Astrocyte (in vitro differentiated cells and primary cell): ENCODE results near the gene ANTXR1.

ENCODE experiments used
- CTCF ChIP-seq: IDR thresholded peaks from 2 replicates; pipeline ENCODE4 v1.5.1; 2011; ENCODE audit warnings: low read depth, mild to moderate bottlenecking, inconsistent platforms, low read length, moderate library complexity; ENCODE audit not compliant: insufficient read depth
- EZH2 ChIP-seq: IDR thresholded peaks from 2 replicates; pipeline ENCODE4 v1.6.1; 2012; ENCODE audit warnings: mild to moderate bottlenecking, low read length, inconsistent platforms; ENCODE audit not compliant: insufficient read depth

GRCh38 chr2:68970566-68971265 lies 42.3 kb upstream of the ANTXR1 start:
- no peak for TF ChIP-seq CTCF
- no peak for TF ChIP-seq EZH2
